Measurements from ENCODE around the gene FASTK. TPM values are rescaled to one million over a fixed set of nuclear protein-coding genes. Genes with fewer than 3 reads are reported as not detected.
"Not testable (repeated sequence)": the region's sequence is repeated elsewhere in the genome, so short reads cannot be mapped to it uniquely, and the experiment has no call there.

FASTK gene
- total RNA-seq, 6 experiments from 2014 or later: 83.8 to 97.0 (median 92.4) TPM

GRCh38 chr7:151031011-151031410, 49.6 kb downstream of the FASTK start:
- H3K27me3 Mint-ChIP-seq (ENCODE audit: insufficient read depth): no peaks in the 10 kb centered on the region
- no peak overlapping the region for H3K27ac Mint-ChIP-seq
- H3K4me3 Mint-ChIP-seq: no peak overlapping the region
- peaks cover 37% of the 10 kb centered on the region for H3K4me1 Mint-ChIP-seq (ENCODE audit: low read depth)
- DNase-seq: no peak
- H3K9me3 Mint-ChIP-seq: no peaks in the 10 kb centered on the region
- TF ChIP-seq CTCF (IDR thresholded peaks at IDR 0.05): no peak
- peaks cover 7% of the 10 kb centered on the region for H3K36me3 Mint-ChIP-seq (ENCODE audit: low read depth)

GRCh38 chr7:151028948-151029501, 51.6 kb downstream of the FASTK start:
- Mint-ChIP-seq H3K27me3 (ENCODE audit: insufficient read depth) (peaks cover 3% of the 10 kb centered on the region; the same call in 1 of the 2 replicates), H3K4me1 (ENCODE audit: low read depth) (peaks cover 43% of the 10 kb centered on the region), H3K9me3 (no peaks in the 10 kb centered on the region), H3K27ac (peak overlapping the region; percentile 95), H3K36me3 (ENCODE audit: low read depth) (peaks cover 7% of the 10 kb centered on the region), H3K4me3 (peak overlapping the region; percentile 97)
- DNase-seq: no peak
- no peak; the same call in 1 of the 2 replicates for TF ChIP-seq CTCF (IDR thresholded peaks at IDR 0.05)

- Mint-ChIP-seq H3K36me3 (ENCODE audit: low read depth) (peaks cover 7% of the 10 kb centered on the region), H3K27me3 (ENCODE audit: insufficient read depth) (peaks cover 3% of the 10 kb centered on the region; the same call in 1 of the 2 replicates), H3K27ac (peak within 1 kb of the TSS; percentile 95), H3K4me3 (peak within 1 kb of the TSS; percentile 97), H3K4me1 (ENCODE audit: low read depth) (peaks cover 43% of the 10 kb centered on the region), H3K9me3 (no peaks in the 10 kb centered on the region)
- DNase-seq: peak; percentile 99
- peak; percentile 75 for TF ChIP-seq CTCF (IDR thresholded peaks at IDR 0.05)
Measured at GRCh38 chr7:151028131-151028947, 52.3 kb downstream of the FASTK start, which contains the start of gene ABCB8. ABCB8 (plus strand) TSS chr7:151028450; CDS start chr7:151028516, 66 bp downstream.

- Mint-ChIP-seq H3K27ac (peak overlapping the region; percentile 95), H3K4me1 (ENCODE audit: low read depth) (peaks cover 43% of the 10 kb centered on the region), H3K4me3 (peak overlapping the region; percentile 97)
- H3K9me3 Mint-ChIP-seq; H3K36me3 Mint-ChIP-seq (ENCODE audit: low read depth); H3K27me3 Mint-ChIP-seq (ENCODE audit: insufficient read depth); DNase-seq: not testable (repeated sequence)
Measured at GRCh38 chr7:151027728-151028130, 52.9 kb downstream of the FASTK start.

GRCh38 chr7:151026771-151027727, 53.6 kb downstream of the FASTK start:
- DNase-seq: peak; percentile 5
- not testable (repeated sequence) for H3K36me3 Mint-ChIP-seq (ENCODE audit: low read depth); H3K9me3 Mint-ChIP-seq; H3K27me3 Mint-ChIP-seq (ENCODE audit: insufficient read depth)
- Mint-ChIP-seq H3K27ac (peak overlapping the region; percentile 95), H3K4me1 (ENCODE audit: low read depth) (peaks cover 43% of the 10 kb centered on the region), H3K4me3 (peak overlapping the region; percentile 97)

Other genes with a start within 250 kb of the FASTK start
- gene AOC1, start 228.3 kb downstream of the FASTK start, total RNA-seq (2021; fragmentation: NEBNext Ultra II Directional; extraction: Animal tissue kit (Norgen Biotek cat#: 25700)): not detected
- gene KCNH2, start 102.5 kb downstream of the FASTK start, total RNA-seq (2021; fragmentation: NEBNext Ultra II Directional; extraction: Animal tissue kit (Norgen Biotek cat#: 25700)): not detected
- 1 to 10 TPM in 4 of 6 experiments, under 1 TPM in 2; 0.55 to 3.0 (median 2.0) TPM for gene NOS3, start 89.8 kb downstream of the FASTK start, total RNA-seq (2021; fragmentation: NEBNext Ultra II Directional; extraction: Animal tissue kit (Norgen Biotek cat#: 25700))
- gene ATG9B, start 56.3 kb downstream of the FASTK start, total RNA-seq (2021; fragmentation: NEBNext Ultra II Directional; extraction: Animal tissue kit (Norgen Biotek cat#: 25700)): under 1 TPM; 0.11 to 0.94 (median 0.18) TPM
- gene ABCB8, start 52.4 kb downstream of the FASTK start, total RNA-seq (2021; fragmentation: NEBNext Ultra II Directional; extraction: Animal tissue kit (Norgen Biotek cat#: 25700)): 10 to 100 TPM; 31.9 to 36.3 (median 33.2) TPM
- gene ASIC3, start 32.3 kb downstream of the FASTK start, total RNA-seq (2021; fragmentation: NEBNext Ultra II Directional; extraction: Animal tissue kit (Norgen Biotek cat#: 25700)): under 1 TPM; 0.09 to 0.76 (median 0.31) TPM
- 10 to 100 TPM; 31.3 to 37.3 (median 33.4) TPM for gene CDK5, start 22.9 kb downstream of the FASTK start, total RNA-seq (2021; fragmentation: NEBNext Ultra II Directional; extraction: Animal tissue kit (Norgen Biotek cat#: 25700))
- 100 to 1,000 TPM; 153 to 188 (median 164) TPM for gene SLC4A2, start 21.2 kb downstream of the FASTK start, total RNA-seq (2021; fragmentation: NEBNext Ultra II Directional; extraction: Animal tissue kit (Norgen Biotek cat#: 25700))
- gene TMUB1, start 2.7 kb upstream of the FASTK start, total RNA-seq (2021; fragmentation: NEBNext Ultra II Directional; extraction: Animal tissue kit (Norgen Biotek cat#: 25700)): 10 to 100 TPM; 44.0 to 57.8 (median 51.9) TPM
- gene AGAP3, start 5.7 kb upstream of the FASTK start, total RNA-seq (2021; fragmentation: NEBNext Ultra II Directional; extraction: Animal tissue kit (Norgen Biotek cat#: 25700)): 100 to 1,000 TPM in 1 of 6 experiments, 10 to 100 TPM in 5; 73.3 to 104 (median 82.2) TPM
- gene GBX1, start 86.9 kb upstream of the FASTK start, total RNA-seq (2021; fragmentation: NEBNext Ultra II Directional; extraction: Animal tissue kit (Norgen Biotek cat#: 25700)): not detected
- gene ASB10, start 106.4 kb upstream of the FASTK start, total RNA-seq (2021; fragmentation: NEBNext Ultra II Directional; extraction: Animal tissue kit (Norgen Biotek cat#: 25700)): not detected
- not detected for gene H2BK1, start 129.7 kb upstream of the FASTK start, total RNA-seq (2021; fragmentation: NEBNext Ultra II Directional; extraction: Animal tissue kit (Norgen Biotek cat#: 25700))
- 10 to 100 TPM; 63.8 to 79.7 (median 67.8) TPM for gene ABCF2, start 146.4 kb upstream of the FASTK start, total RNA-seq (2021; fragmentation: NEBNext Ultra II Directional; extraction: Animal tissue kit (Norgen Biotek cat#: 25700))
- gene CHPF2, start 151.7 kb upstream of the FASTK start, total RNA-seq (2021; fragmentation: NEBNext Ultra II Directional; extraction: Animal tissue kit (Norgen Biotek cat#: 25700)): 100 to 1,000 TPM; 125 to 171 (median 138) TPM
- 10 to 100 TPM; 28.0 to 32.9 (median 31.2) TPM for gene SMARCD3, start 167.9 kb upstream of the FASTK start, total RNA-seq (2021; fragmentation: NEBNext Ultra II Directional; extraction: Animal tissue kit (Norgen Biotek cat#: 25700))